ENCODE results near the gene TMPRSS4.

The TMPRSS4 gene

GRCh38 chr11:118112711-118113430 is 36.0 kb downstream of the TMPRSS4 start:
- Histone ChIP-seq H3K9me3 (ENCODE audit: severe bottlenecking) (no peaks in the 10 kb centered on the region), H3K4me3 (ENCODE audit: low read depth, low read length) (no peak overlapping the region), H3K36me3 (no peaks in the 10 kb centered on the region), H3K27me3 (ENCODE audit: insufficient read depth, low read depth, severe bottlenecking) (no peaks in the 10 kb centered on the region), H3K27ac (no peak overlapping the region)
- TF ChIP-seq, protein P1, sequence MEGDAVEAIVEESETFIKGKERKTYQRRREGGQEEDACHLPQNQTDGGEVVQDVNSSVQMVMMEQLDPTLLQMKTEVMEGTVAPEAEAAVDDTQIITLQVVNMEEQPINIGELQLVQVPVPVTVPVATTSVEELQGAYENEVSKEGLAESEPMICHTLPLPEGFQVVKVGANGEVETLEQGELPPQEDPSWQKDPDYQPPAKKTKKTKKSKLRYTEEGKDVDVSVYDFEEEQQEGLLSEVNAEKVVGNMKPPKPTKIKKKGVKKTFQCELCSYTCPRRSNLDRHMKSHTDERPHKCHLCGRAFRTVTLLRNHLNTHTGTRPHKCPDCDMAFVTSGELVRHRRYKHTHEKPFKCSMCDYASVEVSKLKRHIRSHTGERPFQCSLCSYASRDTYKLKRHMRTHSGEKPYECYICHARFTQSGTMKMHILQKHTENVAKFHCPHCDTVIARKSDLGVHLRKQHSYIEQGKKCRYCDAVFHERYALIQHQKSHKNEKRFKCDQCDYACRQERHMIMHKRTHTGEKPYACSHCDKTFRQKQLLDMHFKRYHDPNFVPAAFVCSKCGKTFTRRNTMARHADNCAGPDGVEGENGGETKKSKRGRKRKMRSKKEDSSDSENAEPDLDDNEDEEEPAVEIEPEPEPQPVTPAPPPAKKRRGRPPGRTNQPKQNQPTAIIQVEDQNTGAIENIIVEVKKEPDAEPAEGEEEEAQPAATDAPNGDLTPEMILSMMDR (IDR thresholded peaks at IDR 0.05; ENCODE audit: low read depth, low read length): no peak
- no peak for DNase-seq

DNA sequence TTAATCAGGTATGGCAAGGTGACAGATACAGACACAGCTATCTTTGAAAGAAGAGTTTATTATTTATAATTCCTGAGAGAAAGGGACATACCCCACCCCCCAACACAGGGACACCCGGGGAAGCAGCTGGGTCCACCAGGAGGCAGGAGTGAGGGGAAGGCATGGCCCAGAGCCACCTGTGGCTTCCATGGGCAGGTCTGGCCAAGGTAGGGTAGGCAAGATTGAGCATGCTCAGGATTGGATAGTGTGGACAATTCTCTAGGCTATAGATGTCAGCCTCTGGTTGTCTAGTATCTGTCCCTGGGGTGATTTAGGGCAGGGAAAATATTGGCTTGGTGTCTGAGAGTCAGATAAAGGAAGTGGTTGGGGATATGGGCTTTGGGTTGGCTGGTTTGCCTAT is 37.4 kb downstream of the TMPRSS4 start:
- no peaks in the 10 kb centered on the region for H3K36me3 ChIP-seq
- H3K27ac ChIP-seq: no peak overlapping the region
- H3K9me3 ChIP-seq (ENCODE audit: severe bottlenecking): no peaks in the 10 kb centered on the region
- no peak for DNase-seq
- no peak overlapping the region for H3K4me3 ChIP-seq (ENCODE audit: low read depth, low read length)
- no peaks in the 10 kb centered on the region for H3K27me3 ChIP-seq (ENCODE audit: insufficient read depth, low read depth, severe bottlenecking)
- TF ChIP-seq, protein P1 (IDR thresholded peaks at IDR 0.05; ENCODE audit: low read depth, low read length): no peak

DNA sequence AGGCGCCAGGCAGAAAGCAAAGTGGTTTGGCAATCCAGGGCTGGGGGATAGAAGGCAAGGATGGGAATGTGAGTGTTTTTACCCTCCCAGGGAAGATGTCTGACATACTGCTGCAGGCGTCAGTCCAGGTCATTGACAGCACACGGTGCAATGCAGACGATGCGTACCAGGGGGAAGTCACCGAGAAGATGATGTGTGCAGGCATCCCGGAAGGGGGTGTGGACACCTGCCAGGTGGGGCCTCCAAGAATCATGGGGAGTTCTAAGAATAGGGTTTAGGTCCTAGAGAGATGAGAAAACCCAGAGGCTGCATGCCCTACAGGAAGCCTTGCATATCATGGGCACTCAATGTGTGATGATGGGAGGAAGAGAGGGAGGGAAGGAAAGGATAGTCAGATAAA is 38.2 kb downstream of the TMPRSS4 start:
- DNase-seq: no peak

GRCh38 chr11:118117790-118118601 is 41.1 kb downstream of the TMPRSS4 start:
- Histone ChIP-seq H3K27ac (no peak overlapping the region), H3K27me3 (ENCODE audit: insufficient read depth, low read depth, severe bottlenecking) (no peaks in the 10 kb centered on the region), H3K36me3 (no peaks in the 10 kb centered on the region), H3K4me3 (ENCODE audit: low read depth, low read length) (no peak overlapping the region), H3K9me3 (ENCODE audit: severe bottlenecking) (peaks cover 3% of the 10 kb centered on the region)
- TF ChIP-seq, protein P1 (IDR thresholded peaks at IDR 0.05; ENCODE audit: low read depth, low read length): no peak
- DNase-seq: no peak

More for the DNA sequence above, 38.2 kb downstream of the TMPRSS4 start:
- peaks cover 1% of the 10 kb centered on the region for H3K9me3 ChIP-seq (ENCODE audit: severe bottlenecking)
- H3K27ac ChIP-seq: no peak overlapping the region
- H3K36me3 ChIP-seq: no peaks in the 10 kb centered on the region
- no peaks in the 10 kb centered on the region for H3K27me3 ChIP-seq (ENCODE audit: insufficient read depth, low read depth, severe bottlenecking)
- TF ChIP-seq, protein P1 (IDR thresholded peaks at IDR 0.05; ENCODE audit: low read depth, low read length): no peak
- no peak overlapping the region for H3K4me3 ChIP-seq (ENCODE audit: low read depth, low read length)

- TF ChIP-seq, protein P1 (IDR thresholded peaks at IDR 0.05; ENCODE audit: low read depth, low read length): no peak
- H3K27me3 ChIP-seq (ENCODE audit: insufficient read depth, low read depth, severe bottlenecking): no peaks in the 10 kb centered on the region
Observed at GRCh38 chr11:118120793-118121192, 43.9 kb downstream of the TMPRSS4 start.

More at GRCh38 chr11:118120793-118121192, 43.9 kb downstream of the TMPRSS4 start:
- H3K36me3 ChIP-seq: no peaks in the 10 kb centered on the region
- no peak overlapping the region for H3K4me3 ChIP-seq (ENCODE audit: low read depth, low read length)
- peaks cover 3% of the 10 kb centered on the region for H3K9me3 ChIP-seq (ENCODE audit: severe bottlenecking)
- no peak for DNase-seq
- H3K27ac ChIP-seq: no peak overlapping the region

Data from WERI-Rb-1 (cell line).